WERI-Rb-1 (cell line): ENCODE results near the gene SLC28A3.

Experiments
- DNase-seq: peaks from one replicate; pipeline ENCODE4 v3.0.0-alpha.2; 2020
- H3K27ac ChIP-seq: fragments of 250-450 bp; sonication (Bioruptor Pico); 2 replicates; pipeline ENCODE4 v1.5.1; 2020; ENCODE audit warnings: mild to moderate bottlenecking, moderate library complexity
- H3K27me3 ChIP-seq: fragments of 250-450 bp; sonication (Bioruptor Pico); 2 replicates; pipeline ENCODE4 v1.5.1; 2021; ENCODE audit warnings: mild to moderate bottlenecking, low read depth, moderate library complexity; ENCODE audit not compliant: insufficient read depth, severe bottlenecking
- H3K36me3 ChIP-seq: fragments of 250-450 bp; sonication (Bioruptor Pico); 2 replicates; pipeline ENCODE4 v1.5.1; 2020; ENCODE audit warnings: mild to moderate bottlenecking, moderate library complexity
- H3K4me3 ChIP-seq: 2 replicates; pipeline ENCODE4 v1.5.1; 2011; ENCODE audit warnings: low read depth, mild to moderate bottlenecking, control low read depth, low read length
- H3K9me3 ChIP-seq: fragments of 250-450 bp; sonication (Bioruptor Pico); 2 replicates; pipeline ENCODE4 v1.5.1; 2021; ENCODE audit warnings: mild to moderate bottlenecking, moderate library complexity; ENCODE audit not compliant: severe bottlenecking
- TF ChIP-seq, protein P1 (sequence below): IDR thresholded peaks from 2 replicates; pipeline ENCODE4 v1.5.1; 2011; ENCODE audit warnings: low read depth, mild to moderate bottlenecking, control low read depth, inconsistent platforms, low read length

SLC28A3 gene

DNA sequence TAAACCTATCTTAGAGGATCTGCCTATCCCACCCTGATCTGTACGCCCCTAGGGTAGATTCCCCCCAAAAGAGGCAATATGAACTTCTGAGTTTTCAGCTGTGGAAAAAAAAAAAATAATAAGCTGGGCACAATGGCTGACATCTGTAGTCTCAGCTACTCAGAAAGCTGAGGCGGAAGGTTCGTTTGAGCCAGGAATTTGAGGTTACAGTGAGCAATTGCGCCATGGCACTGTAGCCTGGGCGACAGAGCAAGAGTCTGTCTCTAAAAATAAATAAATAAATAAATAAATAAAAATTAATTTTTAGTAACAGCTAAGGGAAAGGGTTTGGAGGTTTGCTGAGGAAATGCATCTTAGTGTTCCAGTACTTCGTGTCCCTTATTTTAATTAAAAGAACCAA is 21.1 kb upstream of the SLC28A3 start:
- no peak for DNase-seq
- Histone ChIP-seq H3K27me3 (no peaks in the 10 kb centered on the region), H3K9me3 (peaks cover 1% of the 10 kb centered on the region), H3K4me3 (no peak overlapping the region), H3K36me3 (no peaks in the 10 kb centered on the region), H3K27ac (no peak overlapping the region)
- TF ChIP-seq, protein P1, sequence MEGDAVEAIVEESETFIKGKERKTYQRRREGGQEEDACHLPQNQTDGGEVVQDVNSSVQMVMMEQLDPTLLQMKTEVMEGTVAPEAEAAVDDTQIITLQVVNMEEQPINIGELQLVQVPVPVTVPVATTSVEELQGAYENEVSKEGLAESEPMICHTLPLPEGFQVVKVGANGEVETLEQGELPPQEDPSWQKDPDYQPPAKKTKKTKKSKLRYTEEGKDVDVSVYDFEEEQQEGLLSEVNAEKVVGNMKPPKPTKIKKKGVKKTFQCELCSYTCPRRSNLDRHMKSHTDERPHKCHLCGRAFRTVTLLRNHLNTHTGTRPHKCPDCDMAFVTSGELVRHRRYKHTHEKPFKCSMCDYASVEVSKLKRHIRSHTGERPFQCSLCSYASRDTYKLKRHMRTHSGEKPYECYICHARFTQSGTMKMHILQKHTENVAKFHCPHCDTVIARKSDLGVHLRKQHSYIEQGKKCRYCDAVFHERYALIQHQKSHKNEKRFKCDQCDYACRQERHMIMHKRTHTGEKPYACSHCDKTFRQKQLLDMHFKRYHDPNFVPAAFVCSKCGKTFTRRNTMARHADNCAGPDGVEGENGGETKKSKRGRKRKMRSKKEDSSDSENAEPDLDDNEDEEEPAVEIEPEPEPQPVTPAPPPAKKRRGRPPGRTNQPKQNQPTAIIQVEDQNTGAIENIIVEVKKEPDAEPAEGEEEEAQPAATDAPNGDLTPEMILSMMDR = no peak

DNA sequence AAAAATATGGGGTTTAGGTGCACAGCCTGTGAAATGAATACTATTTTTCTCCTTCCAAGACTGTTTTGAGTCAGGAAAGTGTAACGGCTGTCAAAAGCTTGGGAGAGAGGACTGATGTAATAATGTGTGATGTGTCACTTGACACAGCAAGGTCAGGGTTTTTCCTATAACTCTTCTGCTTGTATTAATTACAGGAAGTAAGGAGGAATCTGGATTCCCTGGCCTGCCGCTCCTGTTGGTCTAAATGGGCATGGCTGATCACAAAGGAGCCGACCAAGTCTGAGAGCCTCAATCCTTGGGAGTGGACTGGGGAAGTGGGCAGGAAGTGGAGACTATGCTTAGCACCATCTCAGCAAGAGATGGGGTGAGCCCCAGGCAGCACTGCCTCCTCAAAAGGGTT is 16.7 kb upstream of the SLC28A3 start:
- no peak overlapping the region for H3K4me3 ChIP-seq
- DNase-seq = no peak
- no peaks in the 10 kb centered on the region for H3K36me3 ChIP-seq
- no peaks in the 10 kb centered on the region for H3K9me3 ChIP-seq
- no peak overlapping the region for H3K27ac ChIP-seq
- no peaks in the 10 kb centered on the region for H3K27me3 ChIP-seq
- TF ChIP-seq, protein P1 = no peak

DNA sequence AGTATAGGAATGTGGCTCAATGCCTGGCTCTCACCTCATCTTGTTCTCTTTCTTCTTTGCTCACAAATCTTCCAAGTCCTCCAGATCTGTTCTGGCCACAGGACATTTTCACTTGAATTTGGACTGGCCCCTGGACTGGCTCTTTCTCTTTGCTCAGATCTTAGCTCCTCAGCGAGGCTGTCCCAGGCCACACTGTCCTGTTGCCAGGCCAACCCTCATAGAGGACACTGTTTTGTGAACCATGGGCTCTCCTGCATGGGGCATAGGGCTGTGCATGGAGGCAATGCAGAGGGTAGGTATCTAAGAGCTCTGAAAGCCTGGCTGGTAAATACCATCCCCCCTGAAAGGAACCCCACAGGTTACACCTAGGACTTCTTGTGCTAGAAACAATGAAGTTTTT is 13.5 kb upstream of the SLC28A3 start:
- H3K4me3 ChIP-seq = no peak overlapping the region
- H3K27me3 ChIP-seq = no peaks in the 10 kb centered on the region
- H3K36me3 ChIP-seq = no peaks in the 10 kb centered on the region
- H3K27ac ChIP-seq = no peak overlapping the region
- H3K9me3 ChIP-seq = no peaks in the 10 kb centered on the region
- TF ChIP-seq, protein P1 = no peak
- DNase-seq = no peak

DNA sequence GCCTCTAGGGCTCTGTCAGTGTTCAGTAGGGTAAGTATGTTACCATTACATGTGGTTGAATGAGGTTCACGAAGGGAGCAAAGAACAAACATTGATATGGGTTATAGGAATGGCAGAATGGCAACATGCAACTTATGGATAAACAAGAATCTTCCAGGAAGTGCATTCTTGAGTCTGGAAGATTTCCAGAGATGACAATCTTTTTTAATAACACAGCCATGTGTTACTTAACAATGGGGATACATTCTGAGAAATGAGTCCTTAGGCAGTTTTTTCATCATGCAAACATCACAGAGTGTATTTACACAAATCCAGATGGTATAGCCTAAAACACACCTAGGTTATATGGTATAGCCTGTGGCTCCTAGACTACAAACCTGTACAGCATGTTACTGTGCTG is 9.1 kb upstream of the SLC28A3 start:
- no peaks in the 10 kb centered on the region for H3K27me3 ChIP-seq
- no peak overlapping the region for H3K4me3 ChIP-seq
- H3K27ac ChIP-seq = no peak overlapping the region
- DNase-seq = no peak
- no peaks in the 10 kb centered on the region for H3K9me3 ChIP-seq
- no peaks in the 10 kb centered on the region for H3K36me3 ChIP-seq
- TF ChIP-seq, protein P1 = no peak

DNA sequence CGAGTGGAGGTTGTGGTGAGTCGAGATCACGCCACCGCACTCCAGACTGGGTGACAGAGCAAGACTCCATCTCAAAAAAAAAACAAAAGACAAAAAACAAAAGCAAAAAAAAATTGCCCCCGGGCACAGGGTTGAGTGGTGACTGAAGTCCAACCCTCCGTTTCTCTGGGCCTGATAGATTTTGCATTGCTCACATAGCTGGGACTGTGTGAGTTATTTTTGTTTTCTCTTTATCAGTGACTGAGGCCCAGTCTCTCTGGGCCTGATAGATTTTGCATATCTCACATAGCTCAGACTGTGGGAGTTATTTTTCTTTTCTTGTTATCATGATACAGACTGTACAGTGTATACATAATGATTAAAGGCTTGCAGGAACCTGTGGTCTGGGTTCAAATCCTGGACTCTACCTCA is 2.6 kb upstream of the SLC28A3 start:
- Histone ChIP-seq H3K9me3 (no peaks in the 10 kb centered on the region), H3K4me3 (no peak overlapping the region), H3K36me3 (no peaks in the 10 kb centered on the region), H3K27me3 (no peaks in the 10 kb centered on the region), H3K27ac (no peak overlapping the region)
- TF ChIP-seq, protein P1 = no peak
- no peak for DNase-seq

DNA sequence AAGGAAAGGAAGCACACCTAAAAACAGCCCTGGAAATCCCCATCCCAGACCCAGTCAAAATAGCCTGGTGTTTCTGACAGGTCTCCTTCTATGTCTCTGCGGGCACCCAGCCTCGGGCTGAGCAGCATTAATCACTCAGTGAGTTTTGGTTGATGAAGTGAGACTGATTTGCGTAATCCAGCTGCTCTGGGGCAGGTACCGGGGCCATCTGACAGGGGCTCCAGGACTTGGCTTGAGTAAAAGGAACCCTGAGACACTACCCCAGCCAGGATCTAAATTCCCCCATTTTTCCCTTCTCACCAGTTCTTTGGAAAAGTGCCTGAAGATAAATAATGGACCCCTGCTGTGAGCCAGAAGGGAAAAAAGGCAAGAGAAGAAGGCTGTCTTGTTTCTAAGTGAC is 596 bp downstream of the SLC28A3 start:
- H3K36me3 ChIP-seq = no peaks in the 10 kb centered on the region
- H3K4me3 ChIP-seq = no peak overlapping the region; the same call in 1 of the 2 replicates
- H3K9me3 ChIP-seq = no peaks in the 10 kb centered on the region
- H3K27ac ChIP-seq = peak overlapping the region; percentile 10; the same call in 1 of the 2 replicates
- TF ChIP-seq, protein P1 = no peak
- H3K27me3 ChIP-seq = no peaks in the 10 kb centered on the region
- DNase-seq = peak; percentile 32
